Smooth muscle cell (in vitro differentiated cells): ENCODE results near the gene STX1B. TPM values are rescaled to one million over a fixed set of nuclear protein-coding genes. Genes with fewer than 3 reads are reported as not detected.

Source experiments
- DNase-seq: peaks from one replicate; lab custom pipeline; 2025; ENCODE audit not compliant: unreplicated experiment; lab: John Stamatoyannopoulos, UW
- H2AFZ ChIP-seq: fragments of 200-600 bp; sonication (generic); 2 replicates; pipeline ENCODE4 v1.6.0; 2016; ENCODE audit warnings: antibody characterized with exemption, low read depth, mild to moderate bottlenecking
- H3F3A ChIP-seq: fragments of 200-600 bp; sonication (generic); 2 replicates; pipeline ENCODE4 v1.6.0; 2017; ENCODE audit warnings: antibody characterized with exemption, low read depth
- H3K27ac ChIP-seq: fragments of 200-600 bp; sonication (generic); 2 replicates; pipeline ENCODE4 v1.5.1; 2016; ENCODE audit warnings: low read depth, mild to moderate bottlenecking
- H3K27me3 ChIP-seq: fragments of 200-600 bp; sonication (generic); 2 replicates; pipeline ENCODE4 v1.6.1; 2016; ENCODE audit warnings: low read depth, mild to moderate bottlenecking
- H3K36me3 ChIP-seq: fragments of 200-600 bp; sonication (generic); 2 replicates; pipeline ENCODE4 v1.5.1; 2016; ENCODE audit warnings: low read depth
- H3K4me1 ChIP-seq: fragments of 200-600 bp; sonication (generic); 2 replicates; pipeline ENCODE4 v1.5.1; 2016; ENCODE audit warnings: low read depth
- H3K4me2 ChIP-seq: fragments of 200-600 bp; sonication (generic); 2 replicates; pipeline ENCODE4 v1.6.0; 2016; ENCODE audit warnings: mild to moderate bottlenecking
- H3K4me3 ChIP-seq: fragments of 200-600 bp; sonication (generic); 2 replicates; pipeline ENCODE4 v1.5.1; 2016; ENCODE audit warnings: mild to moderate bottlenecking
- H3K79me2 ChIP-seq: fragments of 200-600 bp; sonication (generic); 2 replicates; pipeline ENCODE4 v1.6.0; 2016; ENCODE audit warnings: low read depth, mild to moderate bottlenecking
- H3K9ac ChIP-seq: fragments of 200-600 bp; sonication (generic); 2 replicates; pipeline ENCODE4 v1.6.0; 2016; ENCODE audit warnings: low read depth
- H3K9me3 ChIP-seq: fragments of 200-600 bp; sonication (generic); replicated peaks from 2 replicates; pipeline ENCODE4 v1.5.1; 2016; ENCODE audit warnings: low read depth
- H4K20me1 ChIP-seq: fragments of 200-600 bp; sonication (generic); 2 replicates; pipeline ENCODE4 v1.6.0; 2016; ENCODE audit warnings: low read depth
- CTCF ChIP-seq: fragments of 200-600 bp; sonication (generic); IDR thresholded peaks from 2 replicates; pipeline ENCODE4 v1.5.1; 2017; ENCODE audit warnings: borderline replicate concordance, mild to moderate bottlenecking, antibody characterized with exemption; ENCODE audit not compliant: insufficient read depth, poor library complexity, severe bottlenecking
- WGBS: methylation state at CpG from one replicate; pipeline ENCODE4 v1.1.7; 2016; ENCODE audit warnings: low lambda C conversion rate; 5-methylcytosine and 5-hydroxymethylcytosine counted together
- polyA plus RNA-seq: library from polyadenylated mRNA; unstranded; fragments of >200 nt; fragmentation: Nextera tagmentation; extraction: Ambion mirVana; gene quantifications from 2 replicates; pipeline ENCODE4 v1.2.1, GENCODE V29; 2016
- total RNA-seq: library from RNA; depleted of rRNA; stranded (reverse); fragments of >200 nt; gene quantifications from 2 replicates; pipeline ENCODE4 v1.2.3, GENCODE V29; 2014

Gene STX1B
- total and polyA plus RNA-seq, 2 experiments from 2014 or later: 0.72 to 1.0 TPM

GRCh38 chr16:30986129-30986991 is 24.1 kb downstream of the STX1B start:
- DNase-seq: no peak
- H3K79me2 ChIP-seq: no peaks in the 10 kb centered on the region
- H3K36me3 ChIP-seq: no peaks in the 10 kb centered on the region
- no peaks in the 10 kb centered on the region for H4K20me1 ChIP-seq
- no peak overlapping the region for H2AFZ ChIP-seq
- no peaks in the 10 kb centered on the region for H3K27me3 ChIP-seq
- H3K4me1 ChIP-seq: peaks cover 5% of the 10 kb centered on the region
- TF ChIP-seq CTCF: no peak
- no peak overlapping the region for H3K9ac ChIP-seq
- H3K9me3 ChIP-seq: no peaks in the 10 kb centered on the region
- no peak overlapping the region for H3K4me2 ChIP-seq
- no peak overlapping the region for H3K27ac ChIP-seq
- H3F3A ChIP-seq: no peaks in the 10 kb centered on the region
- no peak overlapping the region for H3K4me3 ChIP-seq
- WGBS: 95% methylated on average over 29 of the region's 29 CpGs

GRCh38 chr16:30985401-30986128 is 24.9 kb downstream of the STX1B start:
- Histone ChIP-seq H3K9me3 (no peaks in the 10 kb centered on the region), H3K4me2 (peak overlapping the region; percentile 86), H3K4me1 (peaks cover 5% of the 10 kb centered on the region), H4K20me1 (no peaks in the 10 kb centered on the region), H3K4me3 (peak overlapping the region; percentile 43), H3K9ac (no peak overlapping the region), H2AFZ (no peak overlapping the region), H3K36me3 (no peaks in the 10 kb centered on the region), H3K27me3 (no peaks in the 10 kb centered on the region), H3K79me2 (no peaks in the 10 kb centered on the region), H3F3A (no peaks in the 10 kb centered on the region), H3K27ac (no peak overlapping the region)
- TF ChIP-seq CTCF: no peak
- DNase-seq: no peak
- WGBS: 83% methylated on average over 19 of the region's 20 CpGs

- Histone ChIP-seq H3K36me3 (no peaks in the 10 kb centered on the region), H3K4me2 (peak within 1 kb of the TSS; percentile 86), H4K20me1 (no peaks in the 10 kb centered on the region), H3K27me3 (no peaks in the 10 kb centered on the region), H3K4me3 (peak within 1 kb of the TSS; percentile 43), H3K27ac (no peak within 1 kb of the TSS), H3K79me2 (no peaks in the 10 kb centered on the region), H3F3A (no peaks in the 10 kb centered on the region), H3K9me3 (no peaks in the 10 kb centered on the region), H2AFZ (no peak within 1 kb of the TSS), H3K4me1 (peaks cover 5% of the 10 kb centered on the region), H3K9ac (no peak within 1 kb of the TSS)
- WGBS: 35% methylated on average over 22 of the region's 24 CpGs
- DNase-seq: peak; percentile 60
- TF ChIP-seq CTCF: peak; percentile 95
Observed at GRCh38 chr16:30984669-30985400, 25.6 kb downstream of the STX1B start, which contains the start of gene HSD3B7. Gene HSD3B7, plus strand, starts transcription at chr16:30985207. Its CDS starts 452 bp downstream, at chr16:30985659.
